ENCODE data around the gene GRPEL1. TPM values are rescaled to one million over a fixed set of nuclear protein-coding genes. Genes with fewer than 3 reads are reported as not detected.

The GRPEL1 gene
- total and polyA plus RNA-seq, 2 of the 4 experiments (the other 2 are of a cell fraction): 33.0 to 33.9 TPM

DNA sequence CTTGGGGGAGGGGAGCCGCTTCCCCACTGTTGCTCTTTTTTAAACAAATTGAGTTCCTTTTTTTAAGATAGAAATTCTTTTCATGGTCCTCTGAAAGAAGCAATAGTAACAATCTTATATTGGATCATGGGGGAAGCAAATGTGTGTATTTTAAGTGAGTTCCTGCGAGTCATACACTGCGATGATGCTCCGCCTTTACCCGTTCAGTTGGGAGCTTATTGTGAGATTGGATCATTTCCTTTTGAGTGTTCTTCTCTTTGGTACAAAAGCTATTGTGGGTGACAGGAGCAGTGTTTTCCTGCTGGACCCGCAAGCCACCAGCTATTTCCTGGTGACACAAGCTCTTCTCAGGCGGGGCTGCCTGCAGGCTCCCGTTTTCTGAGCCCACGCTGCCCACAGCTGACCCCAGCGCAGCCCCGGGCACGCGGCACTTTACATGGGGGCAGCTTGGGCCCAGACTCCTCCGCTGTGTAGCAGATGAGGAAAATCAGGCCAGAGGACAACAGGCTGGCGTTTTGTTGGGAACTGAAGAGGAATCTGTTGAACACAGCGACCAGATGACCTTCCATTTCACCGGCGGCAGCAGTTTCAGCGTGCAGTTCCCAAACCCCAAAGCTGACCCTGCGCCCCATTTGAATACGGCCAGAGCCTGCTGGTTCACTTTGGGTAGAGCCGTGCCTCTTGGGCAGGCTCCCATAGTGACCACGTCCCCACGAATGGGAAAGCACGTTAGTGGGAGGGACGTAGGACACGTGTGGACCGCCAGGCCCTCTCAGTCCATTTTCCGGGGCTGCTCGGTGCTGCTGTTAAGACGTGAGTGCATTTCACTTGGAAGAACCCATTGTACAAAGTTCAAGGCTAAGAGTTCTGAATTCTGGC, 12.5 kb downstream of the GRPEL1 start:
- Histone ChIP-seq H3K36me3 (ENCODE audit: control insufficient read depth, insufficient read depth, low read length) (peaks cover 42% of the 10 kb centered on the region), H3K4ac (ENCODE audit: low read depth, low read length) (no peak overlapping the region), H4K20me1 (ENCODE audit: insufficient read depth, low read length) (peaks cover 37% of the 10 kb centered on the region), H3K79me1 (ENCODE audit: low read depth in 1 of 2, low read length in 2 of 2) (peaks cover 35 to 68% of the 10 kb centered on the region in 2 experiments), H3K18ac (ENCODE audit: low read depth, low read length) (no peak overlapping the region), H3K4me3 (ENCODE audit: insufficient read depth, low read depth, low read length) (no peak overlapping the region), H3K27ac (ENCODE audit: insufficient read depth, low read length) (no peak overlapping the region; the same call in 1 of the 2 replicates), H3K9ac (ENCODE audit: low read depth, low read length) (no peak overlapping the region), H2BK20ac (ENCODE audit: low read depth, low read length) (no peak overlapping the region), H3K56ac (ENCODE audit: extremely low read depth, insufficient read depth, low read length) (no peak overlapping the region), H4K8ac (ENCODE audit: low read depth in 2 of 2, low read length in 2 of 2) (no peak overlapping the region), H3K4me2 (ENCODE audit: low read depth, low read length) (no peak overlapping the region), H3K14ac (replicated peaks; ENCODE audit: low read depth, low read length) (no peak overlapping the region), H3K9me1 (ENCODE audit: insufficient read depth, low read length) (peaks cover 5% of the 10 kb centered on the region), H2BK15ac (ENCODE audit: low read depth, low read length) (no peak overlapping the region), H3K23ac (ENCODE audit: low read depth, low read length) (no peak overlapping the region), H3K9me3 (ENCODE audit: control insufficient read depth, insufficient read depth, low read length) (no peaks in the 10 kb centered on the region), H3K27me3 (ENCODE audit: control insufficient read depth, insufficient read depth, low read length) (no peaks in the 10 kb centered on the region), H3K4me1 (ENCODE audit: control insufficient read depth, insufficient read depth, low read length) (no peaks in the 10 kb centered on the region), H2BK120ac (ENCODE audit: low read depth, low read length) (no peak overlapping the region), H4K91ac (ENCODE audit: insufficient read depth, low read depth, low read length) (no peak overlapping the region), H4K5ac (ENCODE audit: low read depth, low read length) (no peak overlapping the region), H2AK5ac (ENCODE audit: low read depth, low read length) (no peak overlapping the region), H2BK5ac (ENCODE audit: low read depth, low read length, poor library complexity, severe bottlenecking) (peak overlapping the region; percentile 7), H2AK9ac (replicated peaks; ENCODE audit: low read depth, low read length, poor library complexity) (peak overlapping the region; percentile 33), H2AFZ (replicated peaks; ENCODE audit: low read length, poor library complexity) (peak overlapping the region; percentile 3)
- TF ChIP-seq NFE2L2 (IDR thresholded peaks at IDR 0.05; ENCODE audit: low read depth, low read length): no peak
- in situ Hi-C loops (cut with MboI; ENCODE audit: low sequenced_read_pairs): no loop called here
- CTCF ChIA-PET: no interaction called here
- TSS peak; percentile 23 for BruUV-seq (replicated peaks)
- POLR2A ChIA-PET (ENCODE audit: unreplicated experiment): no interaction called here
- 94% methylated on average over 20 of the region's 31 CpGs; no CpG with 5 or more reads in 1 of the 2 experiments for WGBS, 2 experiments (ENCODE audit: extremely low coverage in 2 of 2, insufficient read length in 1 of 2)
- DNase-seq (peak; percentile 69), ATAC-seq (ENCODE audit: low read depth) (peak; percentile 31; the same call in 1 of the 2 replicates)
- dilution Hi-C loops (cut with HindIII; ENCODE audit: low sequenced_read_pairs, unreplicated experiment): no loop called here
- intact Hi-C loops (cut with micrococcal nuclease): no loop called here

Data from IMR-90 (cell line).